SK-N-MC (cell line): ENCODE data around the gene RPUSD1.

Experiments
- DNase-seq: peaks from one replicate; pipeline ENCODE4 v3.0.0-alpha.2; 2011; ENCODE audit warnings: low read depth, low spot score
- H3K27ac ChIP-seq: fragments of 200-600 bp; sonication (generic); 2 replicates; pipeline ENCODE4 v1.5.1; 2016; ENCODE audit warnings: mixed run types
- H3K36me3 ChIP-seq: fragments of 200-600 bp; sonication (generic); 2 replicates; pipeline ENCODE4 v1.6.1; 2017; ENCODE audit warnings: antibody characterized with exemption, low read length, mixed read lengths; ENCODE audit not compliant: insufficient read depth
- H3K4me3 ChIP-seq: fragments of 200-600 bp; sonication (generic); 2 replicates; pipeline ENCODE4 v1.5.1; 2016
- H3K9ac ChIP-seq: fragments of 200-600 bp; sonication (generic); 2 replicates; pipeline ENCODE4 v1.8.0; 2017; ENCODE audit warnings: mixed run types, mixed read lengths; ENCODE audit not compliant: insufficient read length
- H3K9me3 ChIP-seq: fragments of 200-600 bp; sonication (generic); 2 replicates; pipeline ENCODE4 v1.6.1; 2017; ENCODE audit warnings: low read depth, mild to moderate bottlenecking, antibody characterized with exemption, low read length, moderate library complexity, mixed read lengths
- EZH2 ChIP-seq: fragments of 200-600 bp; sonication (generic); IDR thresholded peaks from one replicate; pipeline ENCODE4 v1.6.1; 2017; ENCODE audit warnings: antibody characterized with exemption
- FOXP2 ChIP-seq: optimal IDR thresholded peaks from 2 replicates; pipeline ENCODE3; 2011; ENCODE audit warnings: mild to moderate bottlenecking, moderate library complexity; ENCODE audit not compliant: insufficient read depth; ENCODE audit errors: extremely low read length, control extremely low read depth
- POLR2AphosphoS5 ChIP-seq: IDR thresholded peaks from 2 replicates; pipeline ENCODE4 v1.6.1; 2012; ENCODE audit warnings: mild to moderate bottlenecking, low read depth, low read length, borderline replicate concordance

Gene RPUSD1

DNA sequence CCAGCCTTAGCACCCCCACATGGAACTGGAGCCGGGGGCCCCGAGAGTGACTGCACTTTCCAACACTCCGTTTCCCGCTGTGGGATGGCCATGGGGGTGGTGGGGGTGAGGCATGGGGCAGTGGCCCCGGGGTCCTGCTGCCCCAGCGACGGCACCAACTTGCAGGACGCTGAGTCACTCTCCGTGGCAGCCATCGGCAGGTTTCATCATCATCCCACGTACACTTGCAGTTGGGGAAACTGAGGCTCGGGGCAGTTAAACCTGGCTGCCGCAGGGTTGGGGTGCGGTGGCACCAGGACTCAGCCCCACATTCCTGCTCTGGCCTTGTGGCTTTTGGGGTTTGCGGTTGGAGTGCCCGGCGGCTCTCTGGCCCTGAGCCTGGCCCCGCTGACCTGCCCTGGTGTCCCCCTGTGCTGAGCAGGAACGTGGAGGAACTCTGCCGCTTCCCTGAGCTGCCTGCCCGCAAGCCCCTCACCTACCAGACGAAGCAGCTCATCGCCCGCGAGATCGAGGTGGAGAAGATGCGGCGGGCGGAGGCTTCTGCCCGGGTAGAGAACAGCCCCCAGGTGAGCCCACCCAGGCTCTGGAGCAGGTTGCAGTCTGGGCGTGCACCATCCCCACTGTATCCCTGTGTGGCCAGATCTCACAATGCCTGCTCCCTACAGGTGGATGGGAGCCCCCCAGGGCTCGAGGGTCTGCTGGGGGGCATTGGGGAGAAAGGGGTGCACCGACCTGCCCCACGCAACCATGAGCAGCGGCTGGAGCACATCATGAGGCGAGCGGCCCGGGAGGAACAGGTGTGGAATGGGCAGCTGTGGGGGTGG is 8.3 kb upstream of the RPUSD1 start:
- no peaks in the 10 kb centered on the region for H3K9me3 ChIP-seq
- no peak for DNase-seq
- no peak overlapping the region for H3K9ac ChIP-seq
- no peak overlapping the region for H3K4me3 ChIP-seq
- TF ChIP-seq POLR2AphosphoS5, result no peak
- TF ChIP-seq EZH2, result no peak
- no peak for TF ChIP-seq FOXP2
- H3K27ac ChIP-seq, result no peak overlapping the region
- peaks cover 6% of the 10 kb centered on the region; the same call in 1 of the 2 replicates for H3K36me3 ChIP-seq

DNA sequence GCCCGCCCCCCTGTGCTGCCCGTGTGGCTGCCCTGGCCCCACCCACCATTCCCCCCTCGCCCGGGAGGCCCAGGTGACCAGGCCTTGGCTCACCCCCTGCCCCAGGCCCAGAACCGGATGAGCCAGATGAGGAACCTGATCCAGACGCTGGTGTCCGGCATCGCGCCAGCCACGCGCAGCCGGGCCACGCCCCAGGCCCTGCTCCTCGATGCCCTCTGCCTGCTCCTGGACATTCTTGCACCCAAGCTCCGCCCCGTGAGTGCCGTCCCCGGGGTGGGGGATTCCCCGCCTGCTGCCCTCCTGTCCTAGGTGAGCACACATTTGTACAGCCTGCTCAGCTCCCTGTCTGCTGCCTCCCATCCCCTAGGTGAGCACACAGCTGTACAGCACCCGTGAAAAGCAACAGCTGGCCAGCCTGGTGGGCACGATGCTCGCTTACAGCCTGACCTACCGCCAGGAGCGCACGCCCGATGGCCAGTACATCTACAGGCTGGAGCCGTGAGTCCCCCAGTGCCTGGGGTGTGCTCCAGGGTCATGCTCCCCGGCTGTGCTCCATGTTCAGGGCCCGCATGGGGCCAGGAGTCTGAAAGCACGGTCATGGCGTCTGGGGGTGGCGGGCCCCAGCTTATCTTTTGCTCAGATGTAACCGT is 7.5 kb upstream of the RPUSD1 start:
- Histone ChIP-seq H3K9ac (no peak overlapping the region), H3K4me3 (no peak overlapping the region), H3K9me3 (no peaks in the 10 kb centered on the region), H3K27ac (no peak overlapping the region), H3K36me3 (peaks cover 11% of the 10 kb centered on the region; the same call in 1 of the 2 replicates)
- TF ChIP-seq FOXP2, result no peak
- TF ChIP-seq EZH2, result no peak
- no peak for TF ChIP-seq POLR2AphosphoS5
- DNase-seq, result no peak

DNA sequence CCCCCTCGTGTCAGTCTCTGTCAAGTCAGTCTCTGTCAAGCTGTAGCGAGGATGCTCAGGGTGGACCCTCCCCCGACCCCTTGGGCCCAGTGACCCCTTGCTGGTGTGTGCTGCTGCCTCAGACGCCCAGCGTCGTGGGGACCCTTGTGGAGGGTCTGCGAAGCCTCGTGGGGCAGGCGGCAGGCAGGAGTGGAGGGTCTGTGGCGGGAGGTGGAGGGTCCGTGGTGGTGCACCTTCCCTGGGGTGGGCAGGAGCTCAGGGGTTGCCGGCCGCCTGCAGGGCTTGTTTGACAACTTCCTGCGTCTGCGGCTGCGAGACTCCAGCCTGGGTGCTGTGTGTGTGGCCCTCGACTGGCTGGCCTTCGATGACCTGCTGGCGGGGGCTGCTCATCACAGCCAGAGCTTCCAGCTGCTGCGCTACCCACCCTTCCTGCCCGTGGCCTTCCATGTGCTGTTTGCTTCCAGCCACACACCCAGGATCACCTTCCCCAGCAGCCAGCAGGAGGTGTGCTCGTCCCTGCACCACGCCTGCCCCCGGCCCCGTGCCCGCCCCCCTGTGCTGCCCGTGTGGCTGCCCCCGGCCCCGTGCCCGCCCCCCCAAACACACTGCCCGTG is 6.8 kb upstream of the RPUSD1 start:
- peaks cover 14% of the 10 kb centered on the region; the same call in 1 of the 2 replicates for H3K36me3 ChIP-seq
- H3K27ac ChIP-seq, result no peak overlapping the region
- no peak overlapping the region for H3K9ac ChIP-seq
- no peak for TF ChIP-seq FOXP2
- no peak for TF ChIP-seq POLR2AphosphoS5
- no peak for TF ChIP-seq EZH2
- H3K9me3 ChIP-seq, result no peaks in the 10 kb centered on the region
- no peak for DNase-seq
- no peak overlapping the region for H3K4me3 ChIP-seq

DNA sequence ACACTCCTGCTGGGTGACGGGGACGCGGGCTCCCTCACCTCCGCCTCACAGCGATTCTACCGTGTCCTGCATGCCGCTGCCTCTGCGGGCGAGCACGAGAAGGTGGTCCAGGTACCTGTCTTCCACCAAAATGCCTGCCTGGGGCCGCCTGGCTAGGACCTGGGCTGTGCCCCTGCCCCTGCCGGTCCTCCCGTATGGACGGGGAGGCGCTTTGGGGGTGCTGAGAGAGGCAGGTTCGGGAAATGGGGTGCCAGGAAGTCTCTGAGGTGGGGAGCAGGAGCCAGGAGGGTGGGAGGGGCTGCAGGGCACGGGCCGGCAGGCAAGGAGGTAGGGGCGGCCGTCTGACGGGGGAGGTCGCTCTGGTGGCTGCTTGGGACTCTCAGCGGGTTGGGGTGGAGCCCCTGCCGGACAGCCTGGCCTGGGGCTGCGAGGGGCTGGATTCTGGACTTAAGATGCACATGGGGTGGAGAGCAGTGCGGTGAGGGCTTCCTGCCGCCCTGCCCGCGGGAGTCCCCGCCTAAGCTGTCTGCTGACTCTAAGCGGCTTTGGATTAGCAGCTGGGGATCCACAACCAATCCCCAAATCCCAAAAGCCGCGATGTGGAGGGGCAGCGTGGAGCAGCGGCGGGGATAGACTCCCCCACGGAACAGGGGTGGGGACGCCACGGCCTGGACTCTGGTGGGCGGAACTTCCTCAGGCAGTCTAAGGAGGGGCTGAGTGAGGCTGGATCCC is 6.1 kb upstream of the RPUSD1 start:
- H3K27ac ChIP-seq, result no peak overlapping the region
- H3K36me3 ChIP-seq, result peaks cover 14% of the 10 kb centered on the region; the same call in 1 of the 2 replicates
- H3K9me3 ChIP-seq, result no peaks in the 10 kb centered on the region
- H3K4me3 ChIP-seq, result no peak overlapping the region
- no peak for DNase-seq
- TF ChIP-seq FOXP2, result no peak
- TF ChIP-seq POLR2AphosphoS5, result no peak
- H3K9ac ChIP-seq, result no peak overlapping the region

DNA sequence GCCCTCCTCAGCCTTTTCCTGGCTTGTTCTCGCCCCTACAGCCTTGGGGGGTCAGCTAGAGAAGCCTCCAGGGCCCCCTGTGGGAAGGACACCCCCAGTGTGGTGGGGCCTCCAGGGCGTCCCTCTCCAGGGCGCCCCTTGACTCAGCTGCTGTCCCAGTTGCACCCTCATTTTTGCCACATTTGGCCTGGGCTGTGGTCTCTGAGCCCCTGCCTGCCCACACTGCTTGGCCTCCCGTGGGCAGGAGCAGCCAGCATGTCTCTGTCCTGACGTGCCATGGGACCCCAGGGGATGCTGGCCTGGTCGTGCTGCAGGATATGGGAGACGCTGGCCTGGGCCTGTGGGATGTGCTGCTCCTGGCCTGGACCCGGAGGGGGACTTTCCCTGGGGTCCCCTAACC is 5.2 kb upstream of the RPUSD1 start:
- no peak overlapping the region for H3K9ac ChIP-seq
- TF ChIP-seq EZH2, result no peak
- TF ChIP-seq FOXP2, result no peak
- TF ChIP-seq POLR2AphosphoS5, result no peak
- H3K9me3 ChIP-seq, result no peaks in the 10 kb centered on the region
- no peak overlapping the region for H3K27ac ChIP-seq
- no peak overlapping the region for H3K4me3 ChIP-seq
- no peak for DNase-seq
- peaks cover 14% of the 10 kb centered on the region; the same call in 1 of the 2 replicates for H3K36me3 ChIP-seq

DNA sequence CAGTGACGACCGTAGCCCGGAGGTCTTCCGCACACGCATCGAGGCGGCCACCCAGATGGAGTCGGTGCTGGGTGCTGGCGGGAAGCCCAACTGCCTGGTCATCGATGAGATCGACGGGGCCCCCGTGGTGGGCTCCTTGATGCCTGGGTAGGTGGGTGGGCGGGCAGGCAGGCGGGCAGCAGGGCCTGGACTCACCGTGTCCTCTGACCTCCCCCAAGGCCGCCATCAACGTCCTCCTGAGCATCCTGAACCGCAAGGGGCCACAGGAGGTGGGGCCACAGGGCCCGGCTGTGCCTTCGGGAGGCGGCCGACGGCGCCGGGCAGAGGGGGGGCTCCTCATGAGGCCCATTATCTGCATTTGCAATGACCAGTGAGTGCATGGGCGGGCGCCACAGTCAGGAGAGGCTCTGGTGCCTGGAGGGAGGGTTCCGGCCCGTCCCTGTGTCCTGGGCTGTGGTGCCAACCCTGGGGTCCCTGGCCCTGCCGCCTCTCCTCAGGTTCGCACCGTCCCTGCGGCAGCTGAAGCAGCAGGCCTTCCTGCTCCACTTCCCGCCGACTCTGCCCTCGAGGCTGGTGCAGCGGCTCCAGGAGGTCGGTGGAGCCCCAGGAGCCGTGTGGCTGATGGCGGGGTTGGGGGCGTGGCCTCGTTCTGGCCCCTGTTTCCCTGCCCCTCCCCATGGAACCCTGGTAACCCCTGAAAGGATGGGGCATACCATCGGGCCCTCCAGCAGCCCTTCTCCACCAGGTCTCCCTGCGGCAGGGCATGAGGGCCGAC is 4.2 kb upstream of the RPUSD1 start:
- H3K9ac ChIP-seq, result no peak overlapping the region
- H3K4me3 ChIP-seq, result no peak overlapping the region
- DNase-seq, result no peak
- TF ChIP-seq EZH2 (no peak), POLR2AphosphoS5 (no peak), FOXP2 (no peak)
- peaks cover 14% of the 10 kb centered on the region; the same call in 1 of the 2 replicates for H3K36me3 ChIP-seq
- H3K27ac ChIP-seq, result no peak overlapping the region
- no peaks in the 10 kb centered on the region for H3K9me3 ChIP-seq

DNA sequence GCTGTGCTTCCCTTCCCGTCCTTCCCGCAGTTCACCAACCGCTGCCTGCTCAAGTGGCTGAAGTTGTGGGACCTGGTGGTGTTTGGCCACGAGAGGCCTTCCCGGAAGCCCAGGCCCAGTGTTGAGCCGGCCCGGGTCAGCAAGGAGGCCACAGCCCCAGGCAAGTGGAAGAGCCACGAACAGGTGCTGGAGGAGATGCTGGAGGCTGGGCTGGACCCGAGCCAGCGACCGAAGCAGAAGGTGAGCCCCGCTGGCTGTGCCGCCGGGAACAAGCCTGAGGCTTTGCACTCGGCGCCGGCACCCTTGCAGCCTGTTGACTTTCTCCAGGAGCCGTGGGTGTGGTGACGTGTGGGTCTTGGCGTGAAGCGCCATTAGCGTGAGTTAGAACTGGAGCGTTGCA is 3.0 kb upstream of the RPUSD1 start:
- Histone ChIP-seq H3K4me3 (no peak overlapping the region), H3K27ac (no peak overlapping the region), H3K9ac (no peak overlapping the region), H3K36me3 (peaks cover 14% of the 10 kb centered on the region; the same call in 1 of the 2 replicates), H3K9me3 (no peaks in the 10 kb centered on the region)
- TF ChIP-seq EZH2 (no peak), FOXP2 (no peak)
- DNase-seq, result no peak
